ENCODE measurements around the gene ZNF133. TPM values are rescaled to one million over a fixed set of nuclear protein-coding genes. Genes with fewer than 3 reads are reported as not detected.

The ZNF133 gene
- total and polyA plus RNA-seq, 12 donors: 4.9 to 16.6 (median 6.0) TPM

DNA sequence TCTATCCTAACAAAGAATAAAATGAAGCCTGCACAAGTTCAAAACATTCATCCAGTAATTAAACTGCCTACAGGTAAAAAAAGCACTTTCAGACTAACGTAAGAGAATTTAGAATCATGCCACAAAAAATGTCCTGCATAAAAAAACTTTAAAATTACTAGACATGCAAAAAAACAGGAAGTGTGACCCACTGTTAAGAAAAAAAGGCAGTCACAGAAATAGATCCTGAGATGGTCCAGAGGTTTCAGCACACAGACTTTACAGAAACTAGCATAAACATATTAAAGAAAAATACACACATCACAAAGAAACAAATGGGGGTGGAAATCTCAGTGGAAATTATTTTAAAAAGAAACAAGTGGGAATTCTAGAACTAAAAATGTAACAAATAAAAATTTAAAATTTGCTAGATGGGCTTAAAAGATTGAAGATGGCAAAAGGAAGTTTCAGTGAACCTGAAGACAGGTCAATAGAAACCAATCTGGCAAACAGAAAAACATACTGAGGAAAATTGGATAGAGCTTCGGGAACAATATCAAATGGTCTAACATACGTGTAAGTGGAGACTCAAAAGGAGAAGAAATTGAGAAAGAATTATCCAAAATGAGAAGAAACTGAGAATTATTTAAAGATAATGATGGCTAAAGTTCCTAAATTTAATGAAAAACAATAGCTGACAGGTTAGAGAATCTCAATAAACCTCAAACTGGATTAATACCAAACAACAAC, 3.4 kb upstream of the ZNF133 start:
- TF ChIP-seq, protein P1, sequence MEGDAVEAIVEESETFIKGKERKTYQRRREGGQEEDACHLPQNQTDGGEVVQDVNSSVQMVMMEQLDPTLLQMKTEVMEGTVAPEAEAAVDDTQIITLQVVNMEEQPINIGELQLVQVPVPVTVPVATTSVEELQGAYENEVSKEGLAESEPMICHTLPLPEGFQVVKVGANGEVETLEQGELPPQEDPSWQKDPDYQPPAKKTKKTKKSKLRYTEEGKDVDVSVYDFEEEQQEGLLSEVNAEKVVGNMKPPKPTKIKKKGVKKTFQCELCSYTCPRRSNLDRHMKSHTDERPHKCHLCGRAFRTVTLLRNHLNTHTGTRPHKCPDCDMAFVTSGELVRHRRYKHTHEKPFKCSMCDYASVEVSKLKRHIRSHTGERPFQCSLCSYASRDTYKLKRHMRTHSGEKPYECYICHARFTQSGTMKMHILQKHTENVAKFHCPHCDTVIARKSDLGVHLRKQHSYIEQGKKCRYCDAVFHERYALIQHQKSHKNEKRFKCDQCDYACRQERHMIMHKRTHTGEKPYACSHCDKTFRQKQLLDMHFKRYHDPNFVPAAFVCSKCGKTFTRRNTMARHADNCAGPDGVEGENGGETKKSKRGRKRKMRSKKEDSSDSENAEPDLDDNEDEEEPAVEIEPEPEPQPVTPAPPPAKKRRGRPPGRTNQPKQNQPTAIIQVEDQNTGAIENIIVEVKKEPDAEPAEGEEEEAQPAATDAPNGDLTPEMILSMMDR (IDR thresholded peaks at IDR 0.05): no peak
- intact Hi-C loops (cut with DNase I): loop anchor here in 8 of 10 donors (5.0 to 10.0 kb wide), 6 partner anchors 148 to 780 kb away; partner anchors contain the start of genes KAT14 (in 8 of the 8), PET117 (in 8 of the 8), DZANK1 (in 1 of the 8) and POLR3F (in 1 of the 8)
- Histone ChIP-seq H3K9me3 (peaks cover 0 to 25% (median 8%) of the 10 kb centered on the region in 11 donors), H3K4me3 (no peak overlapping the region), H3K36me3 (no peaks in the 10 kb centered on the region), H3K27me3 (peaks cover 0 to 58% (median 29%) of the 10 kb centered on the region in 7 donors), H3K27ac (no peak overlapping the region), H3K4me1 (peaks cover 0 to 16% (median 14%) of the 10 kb centered on the region in 9 donors)
- 67 to 83% methylated on average over 3 of the region's 3 CpGs for WGBS, 2 donors
- DNase-seq: no peak
- no peak for ATAC-seq

DNA sequence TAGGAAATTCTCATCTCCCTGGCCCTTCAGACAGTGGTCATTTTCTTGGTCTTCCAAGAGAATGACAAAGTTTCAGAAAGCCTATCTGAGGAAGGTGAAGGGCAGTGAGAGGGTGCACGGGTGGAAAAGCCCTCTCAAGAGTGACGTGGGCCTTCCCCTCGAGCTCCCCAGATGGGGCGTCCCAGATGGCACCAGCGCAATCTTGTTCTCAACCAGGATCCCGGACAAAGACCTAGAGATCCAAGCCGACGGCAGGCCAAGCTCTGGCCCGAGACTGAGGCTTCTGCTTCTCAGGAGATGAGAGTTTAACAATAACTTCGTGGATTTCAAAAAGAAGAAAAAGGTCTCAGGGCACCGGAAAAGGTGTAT, 797 bp upstream of the ZNF133 start:
- Histone ChIP-seq H3K4me1 (peaks cover 0 to 19% (median 14%) of the 10 kb centered on the region in 9 donors), H3K27ac (peak overlapping the region; percentile 91 to 100 (median 96)), H3K36me3 (peaks cover 0 to 8% (median 0%) of the 10 kb centered on the region in 9 donors), H3K27me3 (peaks cover 0 to 36% (median 16%) of the 10 kb centered on the region in 7 donors), H3K9me3 (peaks cover 0 to 25% (median 8%) of the 10 kb centered on the region in 11 donors), H3K4me3 (peak overlapping the region; percentile 65 to 95 (median 83))
- intact Hi-C loops (cut with DNase I): loop anchor here in 8 of 10 donors (5.0 to 10.0 kb wide), 6 partner anchors 150 to 783 kb away; partner anchors contain the start of genes KAT14 (in 8 of the 8), PET117 (in 8 of the 8), DZANK1 (in 1 of the 8) and POLR3F (in 1 of the 8)
- ATAC-seq (peak in 3 of 8 donors; percentile 2 to 13 (median 2)), DNase-seq (peak in 1 of 2 donors; percentile 7)
- TF ChIP-seq, protein P1 (IDR thresholded peaks at IDR 0.05): no peak
- WGBS, 2 donors: 5 to 6% methylated on average over 11 of the region's 11 CpGs

GRCh38 chr20:18288749-18289267, 481 bp downstream of the ZNF133 start:
- DNase-seq (no peak), ATAC-seq (peak in 4 of 8 donors; percentile 1 to 21 (median 8))
- Histone ChIP-seq H3K36me3 (peaks cover 0 to 17% (median 6%) of the 10 kb centered on the region in 9 donors), H3K27ac (peak overlapping the region; percentile 91 to 100 (median 96)), H3K4me1 (peaks cover 0 to 19% (median 14%) of the 10 kb centered on the region in 9 donors), H3K27me3 (peaks cover 0 to 25% (median 13%) of the 10 kb centered on the region in 7 donors), H3K4me3 (peak overlapping the region; percentile 65 to 95 (median 83)), H3K9me3 (peaks cover 0 to 25% (median 8%) of the 10 kb centered on the region in 11 donors)
- TF ChIP-seq, protein P1 (IDR thresholded peaks at IDR 0.05): no peak
- intact Hi-C loops (cut with DNase I): loop anchor here in 8 of 10 donors (5.0 to 10.0 kb wide), 6 partner anchors 152 to 784 kb away; partner anchors contain the start of genes KAT14 (in 8 of the 8), PET117 (in 8 of the 8), DZANK1 (in 1 of the 8) and POLR3F (in 1 of the 8)
- WGBS, 2 donors: 5% methylated on average over 19 of the region's 19 CpGs

- H3K4me3 ChIP-seq: peak overlapping the region in 9 of 10 donors; percentile 65 to 95 (median 83)
- ATAC-seq (no peak), DNase-seq (no peak)
- intact Hi-C loops (cut with DNase I): loop anchor here in 8 of 10 donors (5.0 to 10.0 kb wide), 6 partner anchors 152 to 785 kb away; partner anchors contain the start of genes KAT14 (in 8 of the 8), PET117 (in 8 of the 8), DZANK1 (in 1 of the 8) and POLR3F (in 1 of the 8)
- no peak overlapping the region for H3K27ac ChIP-seq
- TF ChIP-seq, protein P1 (IDR thresholded peaks at IDR 0.05): no peak
- peaks cover 0 to 22% (median 8%) of the 10 kb centered on the region in 11 donors for H3K9me3 ChIP-seq
- peaks cover 0 to 19% (median 14%) of the 10 kb centered on the region in 9 donors for H3K4me1 ChIP-seq
- WGBS, 2 donors: 75 to 79% methylated on average over 6 of the region's 6 CpGs
- H3K27me3 ChIP-seq: peaks cover 0 to 20% (median 8%) of the 10 kb centered on the region in 7 donors
- peaks cover 0 to 17% (median 6%) of the 10 kb centered on the region in 9 donors for H3K36me3 ChIP-seq
Measured at GRCh38 chr20:18289306-18289705, 979 bp downstream of the ZNF133 start.

Data from heart right ventricle (tissue), 16 donors.